T-helper 2 cell (primary cell): ENCODE measurements around the gene FAM187B.
A peak's percentile ranks its signal among the peaks of the same experiment; 100 is the strongest.
"Not testable (repeated sequence)": the region's sequence is repeated elsewhere in the genome, so short reads cannot be mapped to it uniquely, and the experiment has no call there.

ENCODE experiments used
- DNase-seq, 5 experiments: peaks; one replicate each; pipeline versions ENCODE4 v3.0.0 to v3.0.0-alpha.2; 2012 to 2022

Gene FAM187B

DNA sequence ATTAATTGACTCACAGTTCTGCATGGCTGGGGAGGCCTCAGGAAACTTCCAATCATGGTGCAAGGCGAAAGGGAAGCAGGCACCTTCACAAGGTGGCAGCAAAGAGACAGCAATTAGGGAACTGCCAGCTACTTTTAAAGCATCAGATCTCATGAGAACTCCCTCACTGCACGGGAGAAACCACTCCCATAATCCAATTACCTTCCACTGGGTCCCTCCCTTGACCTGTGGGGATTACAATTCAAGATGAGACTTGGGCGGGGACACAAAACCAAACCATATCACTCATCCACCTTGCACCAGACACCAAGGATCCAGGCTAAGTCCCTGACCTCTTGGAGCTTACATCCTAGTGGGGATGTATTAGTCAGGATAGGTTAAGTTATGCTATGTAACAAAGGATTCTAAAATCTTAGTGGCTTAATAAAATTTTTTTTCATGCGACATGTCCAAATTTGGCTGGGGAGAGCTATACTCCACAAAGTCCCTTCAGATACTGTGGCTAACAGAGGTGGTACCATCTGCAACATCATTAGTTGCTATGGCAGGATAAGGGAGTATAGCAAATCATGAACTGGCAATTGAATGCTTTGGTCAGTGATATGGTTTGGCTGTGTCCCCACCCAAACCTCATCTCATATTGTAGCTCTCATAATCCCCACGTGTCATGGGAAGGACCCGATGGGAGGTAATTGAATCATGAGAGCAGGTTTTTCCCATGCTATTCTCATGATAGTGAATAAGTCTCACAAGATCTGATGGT is 8.3 kb upstream of the FAM187B start:
- DNase-seq, result peak in 1 of 5 experiments; percentile 46

GRCh38 chr19:35232912-35233311 is 4.4 kb upstream of the FAM187B start:
- DNase-seq, result no peak

DNA sequence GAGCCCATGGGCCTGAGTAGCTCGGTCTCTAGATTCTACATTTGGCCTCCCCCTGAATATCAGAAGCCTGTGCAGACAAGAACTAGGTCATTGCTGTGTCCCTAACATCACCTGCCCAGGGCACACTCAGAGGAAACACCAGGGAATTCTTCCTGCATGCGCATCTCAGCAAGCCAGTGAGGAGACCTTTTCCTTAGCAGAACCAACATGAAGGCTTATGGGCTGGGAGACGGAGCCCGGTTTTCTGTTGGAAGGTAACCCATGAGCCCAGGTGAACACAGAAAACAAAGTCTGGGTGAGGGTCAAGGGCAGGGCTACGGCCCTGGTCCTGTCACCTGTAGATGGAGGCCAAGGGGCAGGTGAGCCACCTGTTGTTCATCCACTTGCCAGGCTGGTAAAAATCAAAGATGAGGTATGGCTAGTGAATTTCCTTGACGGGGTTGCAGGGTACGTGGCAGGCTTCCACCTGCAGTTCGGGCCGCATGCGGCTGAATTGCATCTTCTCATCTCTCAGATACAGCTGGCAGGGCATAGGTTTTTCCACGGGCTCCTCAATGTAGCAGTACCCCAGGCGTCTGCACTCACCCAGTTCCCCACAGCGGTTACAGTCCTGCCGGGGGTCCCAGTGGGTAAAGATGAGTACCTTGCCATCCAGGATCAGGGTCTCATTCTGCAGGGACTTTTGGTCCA is 3.6 kb upstream of the FAM187B start:
- no peak for DNase-seq

DNA sequence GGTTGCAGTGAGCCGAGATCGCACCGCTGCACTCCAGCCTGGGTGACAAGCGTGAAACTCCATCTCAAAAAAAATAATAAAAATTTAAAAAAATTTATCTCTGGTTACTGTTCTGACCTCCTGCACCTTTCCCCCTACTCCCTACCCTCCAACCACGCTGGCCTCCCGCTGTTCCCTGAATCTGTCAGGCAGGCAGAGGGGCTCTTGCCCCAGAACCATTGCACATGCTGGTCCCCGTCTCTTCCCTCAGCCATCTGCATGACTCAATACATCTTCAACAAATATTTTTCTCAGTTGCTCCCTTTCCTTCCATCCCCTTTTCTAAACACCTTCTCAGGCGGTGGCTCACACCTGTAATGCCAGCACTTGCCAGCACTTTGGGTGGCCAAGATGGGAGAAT is 1.1 kb upstream of the FAM187B start:
- no peak for DNase-seq

DNA sequence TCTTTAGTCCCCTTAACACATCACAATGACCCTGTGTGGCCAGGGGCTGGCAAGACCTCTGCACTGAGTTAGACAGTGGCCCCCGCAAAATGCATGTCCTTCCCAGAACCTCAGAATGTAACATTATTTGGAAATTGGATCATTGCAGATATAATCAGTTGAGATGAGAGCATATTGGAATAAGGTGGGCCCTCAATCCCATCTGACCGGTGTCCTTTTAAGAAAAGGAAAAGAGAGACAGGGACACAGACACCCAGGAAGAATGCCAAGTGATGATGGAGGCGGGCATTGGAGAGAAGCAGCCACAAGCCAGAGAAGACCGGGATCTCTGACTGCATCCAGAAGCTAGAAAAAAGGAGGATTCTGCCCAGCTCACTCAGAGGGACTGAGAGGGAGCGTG is 1.8 kb downstream of the FAM187B start:
- no peak for DNase-seq

- DNase-seq, result no peak
Measured at GRCh38 chr19:35225951-35226350, 2.6 kb downstream of the FAM187B start.

DNA sequence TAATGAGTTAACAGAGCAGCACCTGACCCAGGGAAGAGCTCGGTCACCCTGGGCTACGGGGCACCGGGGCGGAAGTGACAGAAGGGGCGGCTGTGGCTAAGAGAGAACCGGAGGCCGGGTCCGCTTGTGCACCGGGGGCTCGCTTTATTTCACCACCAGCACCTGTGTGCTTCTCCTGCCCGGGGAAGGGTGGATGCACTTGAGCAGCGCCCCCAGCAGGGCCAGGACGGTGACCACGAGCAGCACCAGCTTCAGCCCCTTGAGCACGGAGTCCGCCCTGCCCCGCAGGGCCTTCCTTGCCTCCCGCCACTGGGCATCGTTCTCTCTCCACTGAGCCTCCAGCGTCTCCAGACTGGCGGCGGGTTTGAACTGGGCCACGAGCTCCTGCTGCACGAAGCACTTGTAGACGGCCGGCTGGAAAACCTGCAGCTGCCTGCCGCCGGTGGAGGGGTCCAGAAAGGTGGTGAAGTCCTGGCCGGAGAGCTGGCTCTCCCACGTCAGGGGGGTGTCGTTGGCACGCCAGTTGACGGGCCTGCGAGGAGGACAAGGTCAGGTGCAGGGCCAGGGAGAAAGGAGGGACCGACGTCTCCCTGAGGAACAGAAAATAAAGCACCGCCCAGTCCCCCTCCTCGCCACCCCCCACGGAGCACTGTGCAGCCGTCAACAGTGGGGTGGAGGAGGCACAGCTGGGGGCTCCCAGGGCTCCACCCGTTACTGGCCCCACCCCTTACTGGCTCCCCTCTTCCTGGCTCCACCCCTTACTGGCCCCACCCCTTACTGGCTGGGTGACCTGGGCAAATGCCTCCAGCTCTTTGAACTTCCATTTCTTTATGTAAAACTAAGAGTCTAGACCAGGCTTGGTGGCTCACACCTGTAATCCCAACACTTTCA is 3.6 kb downstream of the FAM187B start:
- no peak for DNase-seq

DNA sequence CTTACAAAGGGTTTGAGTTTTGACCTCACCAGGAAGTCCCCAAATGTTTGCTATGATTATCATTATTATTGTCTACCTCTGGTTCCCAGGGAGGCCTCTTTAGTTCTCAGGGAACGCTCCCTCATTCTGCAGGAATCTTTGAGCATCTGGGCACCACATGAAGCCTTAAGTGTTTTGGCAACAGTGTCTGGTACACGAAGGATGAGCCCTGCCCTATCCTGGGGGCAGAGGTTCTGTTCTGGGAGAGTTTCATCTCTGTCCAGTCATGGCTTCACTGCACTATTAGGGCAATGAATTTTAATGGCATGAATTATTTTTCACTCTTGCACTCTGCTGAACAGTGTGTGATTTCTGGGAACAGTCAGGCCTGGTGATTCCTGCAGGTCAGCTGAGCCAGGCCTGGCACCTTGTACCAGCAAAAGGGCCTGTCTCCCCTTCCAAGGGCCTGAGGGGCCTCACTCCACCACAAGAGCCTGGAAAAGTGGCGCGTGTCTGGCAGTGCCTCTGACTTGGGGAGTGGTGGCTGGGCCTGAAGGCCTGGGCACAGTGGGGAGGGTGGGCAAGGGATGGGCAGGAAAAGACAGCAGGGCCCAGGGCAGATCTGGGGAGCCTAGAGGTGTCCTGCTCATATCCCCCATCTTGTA is 4.6 kb downstream of the FAM187B start:
- DNase-seq, result no peak

DNA sequence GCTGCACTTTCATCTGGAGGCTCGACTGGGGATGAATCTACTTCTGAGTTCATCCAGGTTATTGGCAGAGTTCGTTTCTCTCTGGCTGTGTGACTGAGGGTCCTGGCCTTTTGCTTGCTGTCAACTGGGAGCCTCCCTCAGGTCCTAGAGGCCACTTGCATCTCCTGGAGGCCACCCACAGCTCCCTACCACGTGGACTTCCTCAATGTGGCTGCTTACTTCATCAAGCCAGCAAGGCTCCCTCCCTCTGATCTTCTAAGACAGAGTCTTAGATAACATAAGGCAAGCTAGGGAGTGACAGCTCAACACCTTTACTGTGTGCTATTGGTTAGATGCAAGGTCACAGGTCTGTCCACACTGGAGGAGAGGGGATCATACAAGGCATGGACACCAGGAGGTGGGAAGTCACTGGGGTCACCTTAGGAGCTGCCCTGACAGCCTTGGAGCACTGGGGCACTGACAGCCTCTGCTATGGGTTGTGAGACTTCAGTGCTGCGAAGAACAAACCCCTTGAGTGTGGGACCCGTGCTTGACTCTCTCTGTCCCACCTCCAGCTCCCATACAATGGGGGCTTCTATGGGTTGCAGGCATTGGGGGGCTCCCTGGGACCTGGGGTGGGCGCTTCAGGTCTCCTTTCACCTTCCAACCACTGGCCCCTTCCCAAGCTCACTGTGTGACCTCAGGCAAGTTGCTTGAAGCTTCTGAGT is 5.3 kb downstream of the FAM187B start:
- DNase-seq, result no peak

- DNase-seq, result no peak
Measured at GRCh38 chr19:35222373-35223015, 6.0 kb downstream of the FAM187B start.

- not testable (repeated sequence) for DNase-seq
Measured at GRCh38 chr19:35220973-35221590, 7.5 kb downstream of the FAM187B start.

DNA sequence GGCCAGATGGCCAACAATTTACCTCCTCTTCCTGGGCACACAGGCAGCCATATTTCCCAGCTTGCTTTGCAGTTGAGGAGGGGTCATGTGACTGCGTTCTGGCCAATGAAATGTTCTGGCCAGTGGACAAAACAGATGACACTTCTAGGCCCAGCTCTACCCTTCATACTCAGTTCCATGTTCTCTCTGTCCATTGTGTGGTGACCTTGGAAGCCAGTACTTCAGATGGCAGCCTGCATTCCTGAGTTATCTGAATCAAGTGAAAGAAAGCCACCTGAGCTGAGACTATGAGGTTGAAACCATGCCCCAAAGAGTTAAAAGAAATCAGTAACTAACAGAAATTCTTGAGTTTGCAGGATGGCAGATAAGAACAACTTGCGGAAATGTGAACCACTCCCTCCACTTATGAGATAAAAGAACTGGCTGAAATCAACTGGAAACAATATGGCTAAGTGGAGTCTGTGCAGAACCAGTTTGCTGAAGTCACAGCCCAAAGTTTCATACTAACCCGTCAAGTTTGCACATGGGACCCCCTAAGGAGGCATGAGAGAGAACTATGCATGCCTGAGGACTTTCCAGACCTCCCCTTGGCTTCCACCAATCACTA is 8.1 kb downstream of the FAM187B start:
- peak in 1 of 5 experiments; percentile 74 for DNase-seq

DNA sequence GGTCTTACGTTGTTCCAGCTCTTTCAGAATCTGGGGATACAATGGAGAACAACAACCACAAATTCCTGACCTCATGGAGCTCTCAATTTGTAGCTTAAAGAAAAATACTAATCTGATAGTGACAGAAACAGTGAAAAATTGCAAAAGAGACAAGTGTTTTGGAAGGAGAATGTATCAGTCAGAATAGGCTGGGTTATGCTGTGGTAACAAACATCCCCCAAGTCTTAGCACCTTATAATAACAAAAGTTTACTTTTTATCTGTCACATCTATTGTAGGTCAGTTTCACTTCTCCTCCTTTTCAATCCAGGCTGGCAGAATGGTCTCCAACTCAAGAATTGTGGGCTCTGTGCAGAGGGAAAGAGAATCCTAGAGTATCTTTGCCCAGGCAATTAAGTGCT is 9.5 kb downstream of the FAM187B start:
- DNase-seq, result no peak

DNA sequence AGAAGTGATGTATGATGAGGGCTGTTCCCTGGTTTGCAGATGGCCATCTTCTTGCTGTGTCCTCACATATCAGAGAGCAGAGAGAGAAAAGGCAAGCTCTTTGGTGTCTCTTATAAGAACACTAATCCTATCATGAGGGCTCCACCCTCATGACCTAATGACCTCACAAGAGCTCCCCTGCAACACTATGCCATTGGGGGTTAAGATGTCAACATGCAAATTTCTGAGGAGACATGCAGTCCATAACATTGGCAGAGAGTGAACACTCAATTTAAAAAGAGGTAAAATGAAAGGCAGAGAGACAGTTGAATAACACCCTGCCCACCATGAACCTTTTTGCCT is 10.9 kb downstream of the FAM187B start:
- DNase-seq, result no peak

DNA sequence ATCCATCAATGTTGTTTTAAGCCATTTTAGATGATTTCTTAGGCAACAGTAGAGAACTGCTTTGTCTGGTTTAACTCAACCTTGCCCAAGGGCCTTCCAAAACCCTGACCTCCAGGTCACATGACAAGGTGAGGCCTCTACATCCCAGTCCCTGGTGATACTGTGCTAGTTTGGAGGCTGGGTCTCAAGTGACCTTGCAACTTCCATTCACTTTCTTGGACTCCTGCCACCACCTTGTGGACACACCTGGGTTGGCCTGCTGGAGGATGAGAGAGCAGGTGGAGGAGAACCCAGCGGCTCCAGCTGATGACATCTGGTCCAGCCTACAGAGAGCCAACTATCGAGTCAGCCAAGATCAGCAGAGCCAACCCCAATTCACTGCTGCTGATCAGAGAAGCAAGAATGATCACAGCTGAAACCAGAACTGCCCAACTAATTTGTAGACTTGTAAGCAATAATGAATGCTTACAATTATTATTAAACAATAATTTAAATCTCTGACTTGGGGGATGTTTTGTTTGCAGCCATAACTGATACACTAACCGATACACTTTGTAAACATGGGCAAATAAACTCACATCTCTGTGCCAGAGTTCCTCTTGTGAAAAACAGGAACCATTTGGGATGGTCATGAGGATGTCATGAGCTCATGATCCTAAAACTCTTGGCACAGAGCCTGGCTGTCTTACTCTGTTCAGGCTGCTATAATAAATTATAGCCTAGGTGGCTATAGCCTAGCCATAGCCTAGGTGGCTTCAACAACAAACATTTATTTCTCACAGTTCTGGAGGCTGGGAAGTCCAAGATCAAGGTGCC is 11.5 kb downstream of the FAM187B start:
- DNase-seq, result peak in 2 of 5 experiments; percentile 20 to 67

DNA sequence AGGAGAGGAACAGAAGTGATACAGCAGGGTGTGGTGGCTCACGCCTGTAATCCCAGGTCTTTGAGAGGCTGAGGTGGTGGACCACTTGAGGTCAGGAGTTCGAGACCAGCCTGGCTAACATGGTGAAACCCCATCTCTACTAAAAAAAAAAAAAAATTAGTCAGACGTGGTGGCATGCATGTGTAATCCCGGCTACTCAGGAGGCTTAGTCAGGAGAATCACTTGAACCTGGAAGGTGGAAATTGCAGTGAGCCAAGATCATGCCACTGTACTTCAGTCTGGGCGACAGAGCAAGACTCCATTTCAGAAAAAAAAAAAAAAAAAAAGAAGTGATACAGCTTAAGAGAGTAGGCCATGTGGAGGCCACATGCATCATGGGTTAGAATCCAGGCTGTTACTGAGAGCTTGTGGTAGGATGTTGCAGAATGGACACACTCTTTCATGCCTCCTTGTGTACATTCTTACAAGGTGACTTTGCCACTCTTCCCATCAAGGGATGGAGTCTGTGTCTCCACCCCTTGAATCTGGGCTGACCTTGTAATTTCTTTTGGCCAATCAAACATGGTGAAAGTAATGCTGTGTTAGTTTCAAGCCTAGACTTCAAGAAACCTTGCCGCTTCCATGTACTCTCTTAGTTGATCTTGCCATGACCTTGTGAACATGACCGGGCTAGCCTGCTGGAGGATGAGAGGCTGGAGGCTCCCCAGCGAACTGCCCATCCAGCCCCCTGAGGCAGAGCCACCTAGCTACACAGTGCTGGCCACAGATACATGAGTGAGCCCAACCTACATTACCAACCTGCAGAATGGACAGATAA is 12.3 kb downstream of the FAM187B start:
- DNase-seq, result peak in 1 of 5 experiments; percentile 41

DNA sequence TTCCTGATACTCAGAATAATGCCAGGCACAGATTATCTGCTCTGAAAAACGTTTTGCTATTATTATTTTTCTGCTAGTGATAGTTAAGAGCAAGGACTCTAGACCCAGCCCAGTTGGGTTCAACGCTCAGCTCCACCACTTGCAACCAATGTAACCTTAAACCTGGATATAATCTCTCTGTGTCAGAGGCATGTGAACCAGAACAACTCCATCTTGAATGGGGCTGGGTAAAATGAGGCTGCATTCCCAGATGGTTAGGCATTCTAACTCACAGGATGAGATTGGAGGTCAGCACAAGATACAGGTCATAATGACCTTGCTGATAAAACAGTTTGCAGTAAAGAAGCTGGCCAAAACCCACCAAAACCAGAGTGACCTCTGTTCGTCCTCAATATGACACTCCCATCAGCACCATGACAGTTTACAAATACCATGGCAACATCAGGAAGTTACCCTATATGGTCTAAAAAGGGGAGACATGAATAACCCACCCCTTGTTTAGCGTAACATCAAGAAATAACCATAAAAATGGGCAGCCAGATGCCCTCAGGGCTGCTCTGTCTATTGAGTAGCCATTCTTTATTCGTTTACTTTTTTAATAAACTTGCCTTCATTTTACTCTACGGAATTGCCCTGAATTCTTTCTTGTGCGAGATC is 13.6 kb downstream of the FAM187B start:
- no peak for DNase-seq
